Nephron progenitor cell (in vitro differentiated cells): Measurements from ENCODE around the gene KIDINS220.

Experiments used
- DNase-seq: peaks from one replicate; pipeline ENCODE4 v3.0.0; 2021
- H3K27ac Mint-ChIP-seq: 2 replicates; pipeline ENCODE4 v1.8.0; 2021; ENCODE audit warnings: mild to moderate bottlenecking, moderate library complexity, mixed read lengths
- H3K27me3 Mint-ChIP-seq: 2 replicates; pipeline ENCODE4 v1.8.0; 2021; ENCODE audit warnings: mild to moderate bottlenecking, low read depth, mixed read lengths; ENCODE audit not compliant: poor library complexity
- H3K36me3 Mint-ChIP-seq: 2 replicates; pipeline ENCODE4 v1.8.0; 2021; ENCODE audit warnings: low read depth, mixed read lengths
- H3K4me1 Mint-ChIP-seq: 2 replicates; pipeline ENCODE4 v1.8.0; 2021; ENCODE audit warnings: mixed read lengths
- H3K4me3 Mint-ChIP-seq: 2 replicates; pipeline ENCODE4 v1.8.0; 2021; ENCODE audit warnings: mild to moderate bottlenecking, moderate library complexity, mixed read lengths
- H3K9me3 Mint-ChIP-seq: 2 replicates; pipeline ENCODE4 v1.8.0; 2021; ENCODE audit warnings: mild to moderate bottlenecking, moderate library complexity, mixed read lengths
- TF ChIP-seq, protein P1 (sequence below): fragments of 200-600 bp; sonication (generic); IDR thresholded peaks from 2 replicates; pipeline ENCODE4 v1.5.0; 2021; ENCODE audit warnings: antibody characterized with exemption

The KIDINS220 gene

DNA sequence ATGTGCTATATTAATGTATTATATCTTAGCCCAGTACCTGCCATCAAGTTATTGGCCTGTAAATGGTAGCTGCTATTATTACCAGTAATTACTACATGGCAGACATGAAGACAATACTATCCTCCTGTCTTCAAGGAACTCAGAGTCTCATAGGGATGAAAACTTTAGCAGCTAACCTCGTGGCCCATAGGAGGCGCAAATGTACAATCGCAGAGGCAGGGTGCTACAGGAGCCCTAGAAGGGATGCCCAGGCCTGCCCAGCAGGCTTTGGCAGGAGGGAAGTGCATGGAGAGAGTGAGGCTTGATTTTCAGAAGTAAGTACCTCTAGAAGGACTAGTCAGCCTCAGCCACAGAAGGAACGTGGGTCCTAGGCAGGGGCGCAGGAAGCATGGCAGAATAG lies 44.7 kb upstream of the KIDINS220 start:
- no peak overlapping the region for H3K4me3 Mint-ChIP-seq
- H3K4me1 Mint-ChIP-seq: peaks cover 8% of the 10 kb centered on the region
- H3K27me3 Mint-ChIP-seq: no peaks in the 10 kb centered on the region
- TF ChIP-seq, protein P1, sequence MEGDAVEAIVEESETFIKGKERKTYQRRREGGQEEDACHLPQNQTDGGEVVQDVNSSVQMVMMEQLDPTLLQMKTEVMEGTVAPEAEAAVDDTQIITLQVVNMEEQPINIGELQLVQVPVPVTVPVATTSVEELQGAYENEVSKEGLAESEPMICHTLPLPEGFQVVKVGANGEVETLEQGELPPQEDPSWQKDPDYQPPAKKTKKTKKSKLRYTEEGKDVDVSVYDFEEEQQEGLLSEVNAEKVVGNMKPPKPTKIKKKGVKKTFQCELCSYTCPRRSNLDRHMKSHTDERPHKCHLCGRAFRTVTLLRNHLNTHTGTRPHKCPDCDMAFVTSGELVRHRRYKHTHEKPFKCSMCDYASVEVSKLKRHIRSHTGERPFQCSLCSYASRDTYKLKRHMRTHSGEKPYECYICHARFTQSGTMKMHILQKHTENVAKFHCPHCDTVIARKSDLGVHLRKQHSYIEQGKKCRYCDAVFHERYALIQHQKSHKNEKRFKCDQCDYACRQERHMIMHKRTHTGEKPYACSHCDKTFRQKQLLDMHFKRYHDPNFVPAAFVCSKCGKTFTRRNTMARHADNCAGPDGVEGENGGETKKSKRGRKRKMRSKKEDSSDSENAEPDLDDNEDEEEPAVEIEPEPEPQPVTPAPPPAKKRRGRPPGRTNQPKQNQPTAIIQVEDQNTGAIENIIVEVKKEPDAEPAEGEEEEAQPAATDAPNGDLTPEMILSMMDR: peak; percentile 24
- no peak overlapping the region for H3K27ac Mint-ChIP-seq
- DNase-seq: peak; percentile 15
- H3K36me3 Mint-ChIP-seq: peaks cover 56% of the 10 kb centered on the region
- peaks cover 10% of the 10 kb centered on the region for H3K9me3 Mint-ChIP-seq

DNA sequence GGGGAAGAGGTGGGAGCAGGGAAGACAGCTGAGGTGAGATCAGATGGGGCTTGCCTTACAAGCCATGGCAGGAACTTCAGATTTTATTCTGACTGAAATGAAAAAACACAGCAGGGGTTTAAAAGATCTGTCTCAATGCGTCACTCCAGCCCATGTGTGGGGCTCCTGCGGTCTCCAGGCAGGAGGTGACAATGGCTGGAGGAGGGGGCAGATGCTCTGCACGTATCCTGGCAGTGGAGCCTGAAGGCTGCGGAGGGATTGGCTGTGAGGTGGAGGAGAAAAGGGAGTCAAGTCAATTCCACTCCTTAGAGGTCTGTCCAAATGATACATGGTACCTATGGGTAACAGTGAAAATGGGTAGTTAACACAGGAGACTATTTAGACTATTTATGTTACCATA lies 40.5 kb upstream of the KIDINS220 start:
- H3K36me3 Mint-ChIP-seq: peaks cover 41% of the 10 kb centered on the region
- peak overlapping the region; percentile 70 for H3K27ac Mint-ChIP-seq
- no peak for DNase-seq

DNA sequence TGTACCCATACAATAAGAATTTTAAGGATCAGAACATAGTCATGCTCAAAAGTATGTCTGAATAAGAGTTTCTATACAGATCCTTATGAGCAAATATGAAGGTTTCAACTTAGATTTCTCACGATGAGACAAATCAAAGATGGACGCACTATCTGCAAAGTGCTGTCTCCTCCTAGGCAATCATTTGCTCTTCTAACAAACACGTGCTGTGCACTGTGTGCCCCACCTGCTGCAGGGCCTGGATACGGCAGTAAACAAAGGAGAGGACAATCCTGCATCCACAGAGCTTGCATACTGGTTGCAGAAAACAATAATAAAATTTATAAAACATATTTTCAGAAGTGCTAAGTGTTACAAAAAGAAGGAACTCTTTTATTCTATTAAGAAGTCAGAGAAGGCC lies 39.9 kb upstream of the KIDINS220 start:
- H3K27ac Mint-ChIP-seq: peak overlapping the region; percentile 70
- peaks cover 35% of the 10 kb centered on the region for H3K36me3 Mint-ChIP-seq
- no peaks in the 10 kb centered on the region for H3K9me3 Mint-ChIP-seq
- H3K4me3 Mint-ChIP-seq: no peak overlapping the region
- no peak for DNase-seq
- peaks cover 8% of the 10 kb centered on the region for H3K4me1 Mint-ChIP-seq
- TF ChIP-seq, protein P1: no peak
- no peaks in the 10 kb centered on the region for H3K27me3 Mint-ChIP-seq

More for the DNA sequence above, 40.5 kb upstream of the KIDINS220 start:
- no peak overlapping the region for H3K4me3 Mint-ChIP-seq
- H3K27me3 Mint-ChIP-seq: no peaks in the 10 kb centered on the region
- TF ChIP-seq, protein P1: no peak
- peaks cover 8% of the 10 kb centered on the region for H3K4me1 Mint-ChIP-seq
- H3K9me3 Mint-ChIP-seq: no peaks in the 10 kb centered on the region

DNA sequence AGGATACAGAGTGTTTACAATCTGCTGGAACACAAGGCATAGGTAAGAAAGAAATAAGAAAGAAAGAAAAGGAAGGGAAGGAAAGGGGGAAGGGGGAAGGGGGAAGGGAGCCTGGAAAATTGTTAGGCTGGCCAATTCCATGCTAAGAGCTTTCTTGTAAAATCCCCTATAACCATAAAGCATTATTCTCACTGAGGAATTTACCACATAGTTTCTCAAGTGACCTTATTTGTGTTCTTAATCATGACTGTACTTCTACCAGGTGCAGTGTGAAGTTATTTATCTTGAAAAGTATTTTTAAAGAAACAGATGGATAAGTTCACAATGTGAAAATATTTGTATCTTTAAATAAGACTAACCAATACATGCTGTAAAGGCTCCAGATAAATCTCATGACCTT lies 39.2 kb upstream of the KIDINS220 start:
- no peak overlapping the region for H3K27ac Mint-ChIP-seq
- H3K36me3 Mint-ChIP-seq: peaks cover 34% of the 10 kb centered on the region
- H3K9me3 Mint-ChIP-seq: no peaks in the 10 kb centered on the region
- H3K27me3 Mint-ChIP-seq: no peaks in the 10 kb centered on the region
- H3K4me3 Mint-ChIP-seq: no peak overlapping the region
- H3K4me1 Mint-ChIP-seq: peaks cover 8% of the 10 kb centered on the region
- no peak for DNase-seq
- TF ChIP-seq, protein P1: no peak

DNA sequence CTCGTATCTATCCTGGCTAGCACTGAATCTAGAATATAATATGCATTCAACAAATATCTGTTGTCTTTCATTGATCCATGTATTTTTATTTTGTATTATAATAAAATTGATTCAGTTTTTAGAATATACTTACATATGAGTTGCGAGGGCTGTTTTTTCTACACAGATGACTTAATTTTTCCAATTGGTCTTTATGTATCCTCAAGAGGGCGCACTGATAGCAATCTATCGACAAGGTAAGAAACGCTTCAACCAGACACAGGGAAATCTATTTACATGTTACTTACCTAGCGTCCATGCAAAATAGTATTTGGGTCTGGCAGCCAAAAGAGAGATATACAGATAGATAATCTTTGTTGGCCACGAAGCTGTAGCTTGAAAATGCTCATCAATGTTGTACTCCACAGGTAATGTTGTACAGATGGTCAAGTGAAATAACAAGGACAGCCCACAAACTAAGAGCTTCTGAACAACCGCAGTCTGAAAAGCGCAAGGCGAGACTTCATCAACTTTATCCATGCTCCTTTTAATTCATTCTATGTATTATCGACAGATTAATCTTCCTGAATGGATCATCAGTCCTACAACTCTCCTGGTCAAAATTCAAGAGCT lies 35.5 kb upstream of the KIDINS220 start:
- peaks cover 14% of the 10 kb centered on the region for H3K36me3 Mint-ChIP-seq
- TF ChIP-seq, protein P1: peak; percentile 63
- no peak for DNase-seq
- no peaks in the 10 kb centered on the region for H3K27me3 Mint-ChIP-seq
- H3K27ac Mint-ChIP-seq: no peak overlapping the region
- no peak overlapping the region for H3K4me3 Mint-ChIP-seq
- peaks cover 18% of the 10 kb centered on the region for H3K4me1 Mint-ChIP-seq
- no peaks in the 10 kb centered on the region for H3K9me3 Mint-ChIP-seq

DNA sequence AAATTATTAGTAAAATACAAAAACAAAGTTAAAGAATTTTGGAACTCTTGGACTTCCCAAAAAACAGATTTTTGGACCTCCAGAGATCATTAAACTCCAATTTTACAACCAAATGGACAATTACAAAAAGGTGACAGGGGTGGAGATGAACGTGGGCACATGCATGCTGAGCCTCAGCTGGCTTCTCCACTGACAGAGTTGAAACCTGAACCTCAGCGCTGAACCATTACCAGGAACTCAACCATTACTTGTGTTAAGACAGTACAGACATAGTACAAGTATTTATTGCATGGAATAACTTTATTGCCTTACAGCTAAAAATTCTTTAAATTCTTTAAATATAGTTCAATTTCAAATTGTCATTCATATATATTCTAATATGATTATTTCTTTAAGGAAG lies 33.0 kb upstream of the KIDINS220 start:
- H3K27ac Mint-ChIP-seq: no peak overlapping the region
- no peaks in the 10 kb centered on the region for H3K27me3 Mint-ChIP-seq
- no peaks in the 10 kb centered on the region for H3K9me3 Mint-ChIP-seq
- H3K4me1 Mint-ChIP-seq: peaks cover 12% of the 10 kb centered on the region
- TF ChIP-seq, protein P1: no peak
- no peak overlapping the region for H3K4me3 Mint-ChIP-seq
- peak; percentile 15 for DNase-seq
- peaks cover 13% of the 10 kb centered on the region for H3K36me3 Mint-ChIP-seq
